OCI-M2 (cell line): ENCODE data around the gene EHF.

ENCODE experiments used
- DNase-seq: peaks from one replicate; lab custom pipeline; 2025; ENCODE audit not compliant: unreplicated experiment; lab: John Stamatoyannopoulos, UW

EHF gene

GRCh38 chr11:34601609-34602008 is 19.3 kb upstream of the EHF start:
- DNase-seq, result no peak

DNA sequence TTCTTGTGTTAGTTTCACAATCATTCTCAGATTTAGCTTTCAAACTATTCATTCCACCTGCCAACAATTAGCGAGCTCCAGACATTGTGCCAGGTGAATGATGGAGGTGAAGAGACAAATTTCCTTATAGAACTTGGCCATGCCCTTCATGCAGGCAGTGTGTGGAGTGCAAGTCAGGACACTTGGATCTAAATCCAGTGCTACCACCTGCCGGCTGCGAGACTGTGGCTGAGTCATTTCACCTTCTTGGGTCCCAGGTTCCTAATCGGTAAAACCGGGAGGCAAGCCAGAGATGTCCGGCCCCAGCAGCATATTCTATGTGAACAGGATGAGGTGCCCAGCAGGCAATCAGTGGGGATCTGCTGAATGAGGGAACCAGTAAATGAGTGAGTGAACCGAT is 18.6 kb upstream of the EHF start:
- no peak for DNase-seq

DNA sequence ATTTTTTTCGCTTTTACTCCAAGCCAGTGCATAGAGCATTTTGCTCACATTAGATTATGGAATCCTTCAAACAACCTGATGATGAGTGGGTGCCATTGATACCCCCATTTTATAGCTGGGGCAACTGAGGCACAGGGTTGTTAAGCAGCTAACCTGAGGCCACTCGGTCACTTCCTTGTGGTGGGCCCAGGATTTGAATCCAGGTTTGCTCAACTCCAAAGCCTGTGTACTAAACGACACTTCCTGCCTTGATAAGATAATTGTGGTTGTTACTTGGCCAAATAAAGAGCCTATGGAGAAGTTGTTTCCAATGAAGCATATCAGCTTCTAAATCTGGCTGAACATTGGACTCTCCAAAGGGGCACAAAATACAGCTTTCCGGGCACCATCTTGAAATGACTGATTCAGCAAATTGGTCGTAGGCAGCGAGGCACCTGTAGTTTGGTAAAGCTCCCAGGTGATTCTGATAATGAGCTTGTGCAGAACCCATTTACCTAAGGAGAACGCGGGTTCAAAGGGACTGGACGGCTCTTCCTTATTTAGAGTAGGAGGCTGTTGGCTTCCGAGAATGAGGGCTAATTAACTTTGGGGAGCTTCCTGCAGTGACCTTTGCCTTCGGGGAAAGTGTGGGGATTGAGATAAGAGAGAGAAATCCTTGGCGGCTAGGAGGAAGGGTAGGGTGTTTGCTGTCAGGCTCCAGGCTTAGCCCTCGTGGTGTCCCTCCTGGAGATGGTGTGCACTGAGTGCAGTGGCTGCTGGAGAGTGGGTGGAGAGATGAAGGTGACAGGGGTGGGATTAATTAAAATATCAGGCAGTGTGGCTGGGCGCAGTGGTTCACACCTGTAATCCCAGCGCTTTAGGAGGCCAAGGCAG is 17.5 kb upstream of the EHF start:
- DNase-seq, result no peak

GRCh38 chr11:34604145-34604544 is 16.7 kb upstream of the EHF start:
- no peak for DNase-seq

GRCh38 chr11:34604911-34605310 is 16.0 kb upstream of the EHF start:
- DNase-seq, result no peak

DNA sequence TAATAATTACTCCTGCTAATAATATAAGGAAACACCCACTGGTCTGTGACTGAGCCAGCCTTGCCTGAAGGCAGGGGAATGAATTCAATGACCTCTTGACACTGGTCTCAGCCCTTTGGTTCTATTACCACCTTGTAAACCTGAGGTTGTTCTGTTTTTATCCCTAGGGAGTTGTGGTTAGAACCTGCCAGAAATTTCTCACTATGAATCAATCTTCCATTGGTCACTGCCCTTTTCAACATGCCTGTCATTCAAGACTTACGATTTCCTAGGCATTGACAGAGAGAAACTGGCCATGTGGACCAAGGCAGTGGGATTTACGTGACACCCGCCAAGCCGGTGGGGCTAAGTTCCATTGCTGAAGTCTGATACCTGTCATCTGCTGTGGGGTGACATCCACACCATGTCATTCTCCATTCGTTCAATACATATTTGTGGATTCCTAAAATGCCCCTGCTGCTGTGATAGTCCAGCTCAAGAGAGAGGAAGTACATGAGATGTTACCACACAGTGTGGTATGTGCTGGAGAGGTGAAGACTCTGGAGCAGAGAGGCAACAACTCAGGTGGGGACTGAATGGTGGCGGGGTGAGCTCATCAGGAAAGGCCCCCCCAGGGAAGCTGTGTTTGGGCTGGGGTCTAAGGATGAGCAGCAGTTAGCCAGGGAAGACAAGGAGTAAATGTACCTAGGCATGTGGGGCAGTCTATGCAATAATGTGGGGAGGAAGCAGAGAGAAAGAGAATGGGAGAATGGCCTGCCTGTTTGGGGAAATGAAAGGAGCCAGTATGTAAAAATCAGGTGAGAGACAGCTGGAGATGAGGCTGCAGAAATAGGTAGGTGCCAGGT is 15.2 kb upstream of the EHF start:
- DNase-seq, result no peak

DNA sequence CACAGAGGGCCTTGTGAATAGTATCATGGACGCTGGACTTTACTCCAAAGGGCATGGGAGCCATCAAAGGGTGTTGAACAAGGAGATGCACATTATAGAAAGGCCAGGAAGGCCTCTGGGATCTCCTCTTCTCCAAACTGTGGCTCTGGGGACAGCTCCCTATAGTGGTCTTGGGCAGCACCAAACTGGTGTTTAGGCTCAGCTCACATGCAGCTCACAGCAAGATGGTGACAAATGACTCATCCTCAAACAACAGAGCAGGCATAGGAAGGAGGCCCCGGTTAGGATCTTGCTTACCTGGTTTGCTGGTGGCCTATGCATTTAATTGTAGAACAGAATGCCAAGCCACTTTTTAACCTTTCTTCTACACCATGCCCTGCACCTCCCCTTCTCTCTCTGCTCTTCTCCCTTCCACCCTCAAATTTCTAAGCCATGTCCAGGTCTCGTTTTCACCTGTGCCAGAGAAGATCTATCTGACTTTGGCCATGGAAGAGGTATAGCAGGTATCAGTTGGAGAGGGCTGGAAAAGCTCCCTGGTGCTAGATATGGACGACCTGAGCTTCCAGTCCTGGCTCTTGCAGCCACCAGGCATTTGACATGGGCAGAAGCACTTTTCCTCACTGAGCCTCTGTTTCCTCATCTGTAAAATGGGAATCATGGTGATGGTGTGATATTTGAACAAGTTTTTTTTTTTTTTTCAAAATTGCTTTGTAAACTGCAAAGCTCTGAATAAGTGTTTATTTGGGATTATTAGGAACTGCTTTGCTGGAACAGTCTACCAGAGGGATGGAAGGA is 14.4 kb upstream of the EHF start:
- no peak for DNase-seq

GRCh38 chr11:34609187-34609751 is 11.6 kb upstream of the EHF start:
- no peak for DNase-seq

GRCh38 chr11:34609850-34610249 is 11.0 kb upstream of the EHF start:
- DNase-seq, result no peak

- no peak for DNase-seq
Observed at GRCh38 chr11:34610324-34611041, 10.4 kb upstream of the EHF start.

GRCh38 chr11:34613015-34613414 is 7.9 kb upstream of the EHF start:
- DNase-seq, result no peak

GRCh38 chr11:34613552-34614056 is 7.3 kb upstream of the EHF start:
- no peak for DNase-seq

GRCh38 chr11:34614344-34615104 is 6.4 kb upstream of the EHF start:
- no peak for DNase-seq

- DNase-seq, result no peak
Observed at GRCh38 chr11:34616086-34616485, 4.8 kb upstream of the EHF start.

GRCh38 chr11:34616830-34617504 is 3.9 kb upstream of the EHF start:
- no peak for DNase-seq

DNA sequence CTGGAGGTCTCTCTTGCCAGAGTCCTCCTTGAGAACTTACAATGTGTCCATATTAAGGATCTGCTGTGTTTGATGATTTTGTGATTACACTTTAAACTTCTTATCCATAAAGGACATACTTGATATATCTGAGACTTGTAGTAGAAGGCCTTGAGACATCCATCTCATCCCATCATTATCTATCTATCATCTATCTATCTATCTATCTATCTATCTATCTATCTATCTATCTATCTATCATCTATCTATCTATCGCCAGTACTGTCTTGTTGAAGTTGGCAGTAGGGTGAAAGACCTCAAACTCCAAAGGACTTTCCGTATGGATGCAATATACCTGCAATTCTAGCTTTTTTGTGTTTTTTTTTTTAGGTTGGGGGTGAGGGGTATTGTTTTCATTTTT is 2.5 kb upstream of the EHF start:
- DNase-seq, result no peak

DNA sequence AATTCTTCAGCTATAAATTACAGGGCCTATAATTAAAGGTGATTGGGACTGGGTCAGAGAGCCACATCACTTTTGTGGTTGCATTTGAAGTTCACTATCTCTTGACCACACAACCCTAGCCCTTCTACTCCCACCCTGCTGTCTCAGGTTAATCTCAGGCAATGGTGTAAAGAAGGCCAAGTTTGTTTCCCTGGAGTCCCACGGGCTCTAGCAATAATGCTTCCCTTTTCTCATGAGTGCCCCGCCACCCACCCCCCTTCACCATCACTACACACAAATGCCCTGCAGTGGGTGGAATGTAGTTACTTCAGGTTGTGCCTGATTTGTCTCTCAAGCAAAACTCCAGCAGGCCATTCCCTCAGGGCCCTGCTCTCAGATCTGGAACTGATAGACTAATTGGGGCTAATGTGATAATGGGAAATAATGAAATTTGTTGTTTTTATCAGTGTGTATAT is 1.8 kb upstream of the EHF start:
- DNase-seq, result no peak

DNA sequence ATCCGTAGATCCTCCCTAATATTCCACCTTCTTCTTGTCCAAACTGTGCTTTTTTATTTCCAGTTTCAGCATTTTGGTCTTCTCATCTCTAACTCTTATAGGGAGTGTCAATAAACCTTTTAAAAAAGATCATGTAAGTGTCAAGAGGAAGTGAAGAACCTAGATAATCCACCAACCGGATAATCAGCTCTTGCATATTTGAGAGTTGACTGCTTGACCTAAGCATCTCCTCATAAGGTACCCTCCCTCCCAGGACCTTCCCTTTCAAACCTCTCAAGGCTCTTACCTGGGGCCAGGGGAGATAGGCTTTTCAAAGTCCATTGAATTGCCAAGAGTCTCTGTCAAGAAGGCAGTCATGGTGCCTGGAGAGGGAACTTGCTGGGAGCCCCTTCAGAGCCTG is 691 bp upstream of the EHF start:
- DNase-seq, result no peak

GRCh38 chr11:34621876-34622275 is 983 bp downstream of the EHF start:
- no peak for DNase-seq
